Stimulated activated CD8-positive, alpha-beta memory T cell treated with anti-CD3 and anti-CD28 coated beads, Interleukin-15, amount 100 ng/mL, for 1 hour (primary cell): ENCODE results near the gene ICE2.

Experiments used
- DNase-seq: peaks from one replicate; pipeline ENCODE4 v3.0.0-alpha.2; 2020; ENCODE audit warnings: low read depth

The ICE2 gene

GRCh38 chr15:60478566-60479360, at the start of gene ICE2:
Gene ICE2, minus strand, starts transcription at chr15:60479142. Its CDS starts 1,165 bp downstream, at chr15:60477977.
- peak; percentile 95 for DNase-seq

- DNase-seq: no peak
Measured at GRCh38 chr15:60528530-60528929, 49.6 kb upstream of the ICE2 start.

GRCh38 chr15:60527456-60527855, 48.5 kb upstream of the ICE2 start:
- DNase-seq: no peak

- no peak for DNase-seq
Measured at GRCh38 chr15:60526127-60526616, 47.2 kb upstream of the ICE2 start.

GRCh38 chr15:60525341-60526039, 46.5 kb upstream of the ICE2 start:
- no peak for DNase-seq

- DNase-seq: no peak
Measured at GRCh38 chr15:60523056-60523455, 44.1 kb upstream of the ICE2 start.

- DNase-seq: peak; percentile 71
Measured at GRCh38 chr15:60520825-60521368, 42.0 kb upstream of the ICE2 start.

- DNase-seq: no peak
Measured at GRCh38 chr15:60520013-60520824, 41.3 kb upstream of the ICE2 start.

GRCh38 chr15:60519218-60519617, 40.3 kb upstream of the ICE2 start:
- no peak for DNase-seq

- DNase-seq: no peak
Measured at GRCh38 chr15:60518511-60518910, 39.6 kb upstream of the ICE2 start.

GRCh38 chr15:60514261-60514881, 35.4 kb upstream of the ICE2 start:
- no peak for DNase-seq

GRCh38 chr15:60513676-60514075, 34.7 kb upstream of the ICE2 start:
- DNase-seq: no peak

- no peak for DNase-seq
Measured at GRCh38 chr15:60512937-60513336, 34.0 kb upstream of the ICE2 start.

- no peak for DNase-seq
Measured at GRCh38 chr15:60511351-60512031, 32.5 kb upstream of the ICE2 start.

- DNase-seq: no peak
Measured at GRCh38 chr15:60510006-60510405, 31.1 kb upstream of the ICE2 start.

- DNase-seq: no peak
Measured at GRCh38 chr15:60509470-60509869, 30.5 kb upstream of the ICE2 start.

- no peak for DNase-seq
Measured at GRCh38 chr15:60508442-60508841, 29.5 kb upstream of the ICE2 start.

GRCh38 chr15:60507596-60508424, 28.9 kb upstream of the ICE2 start:
- no peak for DNase-seq

- DNase-seq: no peak
Measured at GRCh38 chr15:60496853-60497252, 17.9 kb upstream of the ICE2 start.

GRCh38 chr15:60494108-60494507, 15.2 kb upstream of the ICE2 start:
- DNase-seq: no peak
